HG02938 (cell line): ENCODE measurements around the gene ENOX1.
"Not testable (repeated sequence)": the region's sequence is repeated elsewhere in the genome, so short reads cannot be mapped to it uniquely, and the experiment has no call there.

Source experiments
- ATAC-seq: cut with Tn5 transposase; IDR thresholded peaks from one replicate; pipeline ENCODE4 v1.9.1; 2021; ENCODE audit warnings: mild to moderate bottlenecking, moderate library complexity; ENCODE audit not compliant: unreplicated experiment

The ENOX1 gene

GRCh38 chr13:43441899-43442499 lies 344.8 kb downstream of the ENOX1 start:
- no peak for ATAC-seq

- no peak for ATAC-seq
These were observed 345.3 kb downstream of the ENOX1 start for GRCh38 chr13:43441464-43441863.

- no peak for ATAC-seq
These were observed 352.6 kb downstream of the ENOX1 start for GRCh38 chr13:43434191-43434590.

GRCh38 chr13:43433691-43434141 lies 353.1 kb downstream of the ENOX1 start:
- ATAC-seq = no peak

GRCh38 chr13:43432958-43433357 lies 353.8 kb downstream of the ENOX1 start:
- ATAC-seq = no peak

GRCh38 chr13:43431841-43432240 lies 354.9 kb downstream of the ENOX1 start:
- no peak for ATAC-seq

- ATAC-seq = no peak
These were observed 355.5 kb downstream of the ENOX1 start for GRCh38 chr13:43431290-43431716.

GRCh38 chr13:43428545-43429296 lies 358.1 kb downstream of the ENOX1 start:
- no peak for ATAC-seq

- ATAC-seq = no peak
These were observed 360.4 kb downstream of the ENOX1 start for GRCh38 chr13:43426355-43426754.

GRCh38 chr13:43425234-43425633 lies 361.5 kb downstream of the ENOX1 start:
- no peak for ATAC-seq

- no peak for ATAC-seq
These were observed 362.4 kb downstream of the ENOX1 start for GRCh38 chr13:43424412-43424811.

GRCh38 chr13:43422116-43422515 lies 364.7 kb downstream of the ENOX1 start:
- no peak for ATAC-seq

- ATAC-seq = not testable (repeated sequence)
These were observed 369.9 kb downstream of the ENOX1 start for GRCh38 chr13:43416842-43417241.

- not testable (repeated sequence) for ATAC-seq
These were observed 370.4 kb downstream of the ENOX1 start for GRCh38 chr13:43416408-43416807.

- not testable (repeated sequence) for ATAC-seq
These were observed 370.8 kb downstream of the ENOX1 start for GRCh38 chr13:43415903-43416391.

GRCh38 chr13:43414111-43414510 lies 372.7 kb downstream of the ENOX1 start:
- ATAC-seq = no peak

GRCh38 chr13:43411741-43412140 lies 375.0 kb downstream of the ENOX1 start:
- no peak for ATAC-seq

- ATAC-seq = no peak
These were observed 375.6 kb downstream of the ENOX1 start for GRCh38 chr13:43411211-43411610.

GRCh38 chr13:43408274-43408673 lies 378.5 kb downstream of the ENOX1 start:
- no peak for ATAC-seq

GRCh38 chr13:43407023-43407581 lies 379.7 kb downstream of the ENOX1 start:
- ATAC-seq = no peak

GRCh38 chr13:43405457-43405856 lies 381.3 kb downstream of the ENOX1 start:
- ATAC-seq = no peak

- no peak for ATAC-seq
These were observed 384.4 kb downstream of the ENOX1 start for GRCh38 chr13:43402380-43402779.
